GM21723 (cell line): ENCODE measurements around the gene ZNG1A.
A peak's percentile ranks its signal among the peaks of the same experiment; 100 is the strongest.
"Not testable (repeated sequence)": the region's sequence is repeated elsewhere in the genome, so short reads cannot be mapped to it uniquely, and the experiment has no call there.

Source experiments
- ATAC-seq: cut with Tn5 transposase; IDR thresholded peaks from one replicate; pipeline ENCODE4 v1.9.1; 2021; ENCODE audit warnings: mild to moderate bottlenecking, moderate library complexity; ENCODE audit not compliant: unreplicated experiment

Gene ZNG1A

DNA sequence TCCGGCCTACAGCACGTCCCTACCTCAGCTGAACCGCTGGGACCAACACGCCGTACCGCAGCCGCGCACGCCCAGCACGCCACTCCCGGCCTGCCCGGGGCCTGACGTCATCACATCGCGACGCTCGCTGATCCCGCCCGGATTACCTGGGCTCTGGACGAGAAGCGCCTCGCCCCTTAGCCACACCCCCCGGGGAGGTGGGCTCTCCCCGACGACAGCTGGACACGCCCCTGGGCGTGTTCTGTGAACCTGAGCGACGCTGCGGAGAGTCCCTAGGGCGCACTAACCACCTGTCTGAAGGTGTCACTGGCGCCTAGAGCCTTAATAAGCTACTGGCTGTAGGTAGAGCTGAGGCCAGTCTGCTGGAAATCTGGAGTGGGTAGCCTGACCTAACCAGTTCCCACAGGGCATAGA, at the start of gene ZNG1A:
Gene ZNG1A, minus strand, starts transcription at position 87 of the 414 bp plus-strand sequence. CDS start 87 bp downstream, outside the sequence.
- ATAC-seq = not testable (repeated sequence)

DNA sequence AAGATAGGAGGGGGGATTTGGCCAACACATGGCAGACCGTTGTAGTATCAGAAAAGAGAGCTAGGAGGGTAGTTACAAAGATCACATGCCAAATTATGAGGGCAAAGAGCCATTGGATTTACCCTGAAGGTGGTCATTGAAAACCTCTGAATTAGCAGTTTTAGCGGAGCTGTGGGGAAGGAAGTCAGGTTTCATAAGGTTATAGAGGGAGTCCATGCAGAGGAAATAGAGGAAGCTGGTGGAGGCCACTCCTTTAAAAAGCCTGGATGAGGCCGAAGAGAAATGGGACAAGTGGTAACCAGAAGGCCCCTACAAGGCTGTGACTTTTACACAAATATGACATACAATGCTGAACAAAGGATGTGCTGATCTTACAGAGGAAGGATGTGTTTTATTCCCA, 49.0 kb upstream of the ZNG1A start:
- ATAC-seq = no peak

DNA sequence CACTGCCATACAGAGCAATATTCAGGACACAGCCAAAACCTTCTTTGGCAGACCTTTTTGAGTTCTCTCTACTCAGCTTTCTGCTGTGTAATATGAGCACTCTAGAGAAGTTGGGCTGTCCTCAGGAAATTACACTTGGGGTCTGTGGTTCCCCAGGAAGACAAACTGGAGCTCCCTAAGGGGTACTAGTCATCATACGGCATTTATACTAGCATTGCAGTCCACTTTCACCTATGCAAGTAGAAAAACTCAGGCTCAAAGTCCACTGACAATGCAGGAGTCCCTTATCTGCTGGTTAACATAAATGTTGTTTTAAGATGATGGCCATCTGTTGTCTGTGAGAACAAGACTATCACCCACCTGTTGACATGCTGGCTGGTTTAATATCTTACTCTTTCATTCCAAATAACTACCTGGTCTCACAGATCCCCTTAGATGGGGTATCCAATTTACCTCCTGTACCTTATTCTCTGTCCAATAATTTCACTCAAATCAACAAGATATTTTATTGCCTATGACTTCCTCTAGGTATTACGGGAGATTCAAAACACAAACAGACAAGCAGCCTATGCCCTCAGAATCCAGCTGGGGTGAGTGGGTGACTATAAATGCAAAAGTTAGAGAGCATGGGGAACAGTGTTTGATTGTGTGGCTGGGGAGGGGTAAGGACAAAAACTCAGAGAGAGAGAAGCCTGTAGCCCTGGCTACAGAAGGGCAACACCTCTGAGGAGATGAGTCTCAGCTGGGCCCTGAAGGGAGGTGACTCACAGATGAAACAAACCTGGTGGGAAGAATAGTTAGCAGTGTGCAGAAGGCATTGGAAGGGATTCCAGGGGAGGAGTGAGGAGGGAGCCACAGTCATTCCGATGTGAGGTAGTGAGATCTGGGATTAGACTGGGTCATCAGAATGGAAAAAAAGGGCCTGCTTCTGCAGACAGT, 46.0 kb upstream of the ZNG1A start:
- ATAC-seq = no peak

DNA sequence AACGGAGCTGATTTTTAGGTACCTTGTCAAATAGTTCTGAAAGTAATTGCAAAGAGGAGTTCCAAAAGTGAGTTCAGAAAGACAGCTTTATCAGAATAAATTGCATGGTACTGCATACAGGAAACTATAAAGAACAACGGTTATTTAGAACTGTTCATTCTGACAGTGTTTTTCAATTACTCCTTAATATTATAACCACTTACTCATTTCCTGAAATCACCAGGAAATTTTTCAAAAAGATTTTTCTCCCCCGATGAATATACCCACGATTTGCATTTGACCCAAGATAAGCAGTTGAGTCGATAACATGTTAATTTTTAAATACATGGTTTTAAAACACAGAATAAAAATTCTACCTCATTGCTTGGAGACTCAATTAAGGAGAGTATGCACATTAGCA, 45.2 kb upstream of the ZNG1A start:
- no peak for ATAC-seq

DNA sequence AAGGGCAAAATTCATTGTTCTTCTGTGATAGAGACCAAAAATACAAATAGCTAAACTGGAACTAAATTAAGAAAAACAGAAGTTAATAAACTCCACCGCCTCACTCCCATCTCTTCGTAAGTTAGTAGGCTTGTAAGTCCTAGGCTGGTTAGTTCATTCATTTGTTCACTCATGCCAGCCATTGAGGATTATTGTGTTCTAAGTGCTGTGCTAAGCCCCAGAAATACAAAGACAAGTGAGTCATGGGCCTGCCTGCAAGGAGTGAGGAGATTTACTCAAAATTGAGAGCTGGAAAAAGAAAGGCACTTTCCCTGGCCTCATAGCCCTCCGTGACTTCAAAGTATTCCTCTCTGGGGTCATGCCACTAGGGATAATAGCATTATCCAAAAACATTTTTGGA, 44.3 kb upstream of the ZNG1A start:
- no peak for ATAC-seq

DNA sequence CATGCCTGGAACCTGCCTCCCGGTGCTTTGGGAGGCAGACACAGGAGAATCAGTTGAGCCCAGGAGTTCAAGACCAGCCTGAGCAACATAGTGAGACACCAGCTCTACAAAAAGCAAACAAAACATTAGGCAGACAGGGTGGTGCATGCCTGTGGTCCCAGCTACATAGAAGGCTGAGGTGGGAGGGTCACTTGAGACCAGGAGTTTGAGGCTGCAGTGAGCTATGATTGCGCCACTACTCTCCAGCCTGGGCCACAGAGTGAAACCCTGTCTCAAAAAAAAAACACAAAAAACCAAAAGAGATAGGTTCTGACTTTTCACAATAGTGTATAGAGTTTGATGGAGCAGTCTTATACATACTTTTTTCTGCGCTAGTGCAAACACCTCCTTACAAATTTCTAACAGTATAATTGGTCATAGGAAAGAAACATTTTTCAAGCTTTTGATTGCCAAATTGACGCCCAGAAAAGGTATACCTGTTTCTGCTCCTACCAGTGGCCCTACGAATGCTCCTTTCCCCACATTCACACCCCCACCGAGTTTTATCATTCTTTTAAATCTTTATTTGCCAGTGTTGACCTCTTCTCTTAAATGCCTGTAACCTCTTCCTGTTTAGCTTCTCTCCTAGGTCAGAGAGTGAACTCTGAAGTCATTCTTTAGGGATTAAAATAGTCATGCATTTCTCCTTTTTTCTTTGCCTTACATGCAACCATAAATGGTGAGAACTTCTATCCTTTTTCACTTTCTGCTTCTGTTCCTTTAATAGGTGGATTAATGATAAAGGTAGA, 43.3 kb upstream of the ZNG1A start:
- no peak for ATAC-seq

DNA sequence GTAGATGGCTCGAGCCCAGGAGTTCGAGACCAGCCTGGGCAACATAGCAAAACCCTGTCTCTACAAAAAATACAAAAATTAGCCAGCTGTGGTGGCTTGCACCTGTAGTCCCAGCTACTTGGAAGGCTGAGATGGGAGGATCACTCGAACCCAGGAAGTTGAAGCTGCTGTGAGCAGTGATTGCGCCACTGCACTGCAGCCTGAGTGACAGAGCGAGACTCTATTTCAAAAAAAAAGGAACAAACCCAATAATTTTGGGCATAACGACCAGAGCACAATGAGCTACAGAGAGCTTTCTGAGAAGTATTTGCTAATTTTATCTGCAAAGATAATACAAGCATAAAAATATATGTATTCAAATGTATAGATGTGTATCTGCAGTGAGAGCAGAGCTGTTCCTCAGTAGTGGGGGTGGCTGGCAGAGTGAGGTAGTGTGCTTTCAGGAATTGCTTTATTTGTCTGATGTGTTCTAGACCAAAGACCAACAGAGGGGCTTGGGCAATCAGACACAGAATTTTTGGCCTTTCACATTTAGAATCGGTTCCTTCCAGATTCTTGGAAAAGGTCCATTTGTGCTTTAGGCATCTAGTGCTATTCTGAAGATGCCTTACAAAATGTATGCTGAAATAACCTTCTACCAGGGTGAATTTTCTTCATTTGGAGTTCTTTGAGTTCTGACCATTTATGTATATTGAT, 41.0 kb upstream of the ZNG1A start:
- no peak for ATAC-seq

DNA sequence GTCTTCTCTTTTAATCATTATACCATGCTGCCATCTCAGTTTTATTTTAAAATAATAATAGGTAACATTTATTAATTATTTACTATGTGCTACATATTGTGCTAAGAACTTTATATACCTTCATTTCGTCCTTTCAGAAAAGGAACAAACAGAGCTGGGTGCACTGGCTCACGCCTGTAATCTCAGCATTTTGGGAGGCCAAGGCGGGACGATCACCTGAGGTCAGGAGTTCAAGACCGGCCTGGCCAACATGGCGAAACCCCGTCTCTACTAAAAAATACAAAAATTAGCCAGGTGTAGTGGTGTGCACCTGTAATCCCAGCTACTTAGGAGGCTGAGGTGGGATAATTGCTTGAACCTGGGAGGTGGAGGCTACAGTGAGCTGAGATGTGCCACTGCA, 40.2 kb upstream of the ZNG1A start:
- not testable (repeated sequence) for ATAC-seq

DNA sequence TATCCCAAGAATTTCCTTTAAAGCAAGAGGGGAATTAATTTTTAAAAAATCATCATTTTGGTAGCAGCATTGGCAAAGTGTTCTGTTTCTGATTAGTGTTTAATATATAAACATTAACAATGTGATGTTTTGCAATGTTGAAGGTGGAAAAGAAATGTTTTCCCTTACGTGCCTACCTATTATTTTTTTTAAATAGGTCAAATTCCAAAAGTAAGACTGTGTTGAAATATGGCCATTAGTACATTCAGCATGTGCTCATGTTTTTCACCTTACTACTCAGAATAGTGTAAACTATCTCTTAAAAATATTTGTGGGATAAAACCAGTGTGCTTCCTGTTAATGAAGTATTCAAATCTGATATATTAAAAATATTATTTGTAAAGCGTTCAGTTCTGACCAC, 39.1 kb upstream of the ZNG1A start:
- no peak for ATAC-seq

DNA sequence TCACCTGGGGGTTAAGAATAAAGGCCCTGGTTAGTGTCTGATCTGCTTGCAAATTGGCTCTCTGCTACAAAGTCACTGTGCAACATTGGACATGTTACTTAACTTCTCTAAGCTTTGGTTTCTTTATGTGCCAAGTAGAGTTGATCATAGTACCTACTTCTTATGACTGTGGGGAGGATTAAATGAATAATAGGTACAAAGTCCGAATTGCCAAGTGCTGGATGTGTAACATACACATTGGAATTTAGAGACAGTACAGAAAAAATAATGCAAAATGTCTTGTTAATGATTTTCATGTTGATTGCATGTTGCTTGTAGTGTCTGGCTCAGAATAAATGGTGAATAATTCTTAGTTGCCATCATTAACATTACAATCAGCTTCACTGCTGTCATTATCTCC, 38.0 kb upstream of the ZNG1A start:
- no peak for ATAC-seq

DNA sequence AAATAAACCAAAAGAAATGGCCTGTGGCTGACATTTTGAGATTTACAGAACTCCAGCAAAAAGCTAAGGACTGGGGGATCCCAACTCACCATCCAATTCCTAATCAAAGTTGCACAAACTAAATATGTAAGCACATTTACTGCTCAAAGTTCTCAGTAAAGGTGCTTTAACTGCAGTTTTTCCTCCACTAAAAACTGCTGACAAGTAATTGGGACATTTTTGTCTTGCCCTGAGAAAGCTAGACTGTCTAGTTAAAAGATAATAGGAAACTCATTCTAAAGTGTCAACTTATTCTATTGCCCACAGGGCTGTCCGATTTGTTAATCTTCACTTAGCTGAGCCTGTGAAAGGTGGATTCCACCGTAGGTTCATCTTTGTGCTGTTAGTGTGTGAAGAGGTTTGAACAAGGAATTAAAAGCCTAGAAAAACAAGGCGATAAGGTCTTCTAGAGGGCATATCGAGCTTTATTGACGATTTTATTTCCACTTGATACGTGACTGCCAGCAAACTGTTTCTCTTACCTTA, 36.8 kb upstream of the ZNG1A start:
- no peak for ATAC-seq

DNA sequence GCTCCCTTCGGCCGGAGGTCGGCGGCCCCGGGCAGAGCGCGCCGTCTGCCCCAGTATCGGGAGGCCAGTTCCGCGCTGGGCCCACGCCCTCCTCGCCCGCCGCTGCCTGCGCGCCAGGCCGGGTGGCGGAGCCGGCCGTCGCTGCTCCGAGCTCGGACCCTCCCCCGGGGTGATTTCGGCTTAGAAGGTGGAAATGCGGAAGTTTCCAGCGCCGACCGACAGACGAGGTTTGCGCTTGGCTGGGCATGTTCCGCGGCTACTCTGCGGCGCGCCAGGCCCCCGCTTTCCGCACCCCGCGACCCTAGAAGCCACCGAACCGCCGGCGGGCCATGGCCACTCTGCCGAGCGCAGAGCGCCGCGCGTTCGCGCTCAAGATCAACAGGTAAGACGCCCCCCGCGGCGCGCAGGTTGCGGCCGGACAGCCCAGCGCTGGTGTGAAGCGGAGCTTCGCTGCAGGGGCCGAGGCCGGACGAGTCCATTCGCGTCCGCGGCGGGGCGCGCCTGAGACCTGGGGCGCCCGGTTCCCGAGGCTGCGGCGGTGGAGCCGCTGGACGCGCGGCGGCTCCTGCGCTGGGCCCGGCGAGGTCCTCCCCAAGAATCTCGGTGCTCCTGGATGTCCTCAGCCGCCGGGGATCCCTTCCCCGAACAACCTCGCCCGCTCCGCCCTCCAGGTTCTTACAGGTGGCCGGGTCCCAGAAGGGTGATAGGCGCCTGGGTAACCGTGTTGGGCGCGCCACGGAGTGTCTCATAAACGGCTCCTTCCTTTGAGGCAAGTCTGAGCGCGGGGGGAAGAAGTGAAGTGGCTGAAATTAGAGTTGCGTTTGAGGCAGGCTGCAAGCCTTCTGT, 36.0 kb upstream of the ZNG1A start, which contains the start of gene DOCK8:
Gene DOCK8, plus strand, starts transcription at position 218 of the 846 bp plus-strand sequence. Its CDS starts 112 bp downstream, at position 330.
- peak; percentile 95 for ATAC-seq

DNA sequence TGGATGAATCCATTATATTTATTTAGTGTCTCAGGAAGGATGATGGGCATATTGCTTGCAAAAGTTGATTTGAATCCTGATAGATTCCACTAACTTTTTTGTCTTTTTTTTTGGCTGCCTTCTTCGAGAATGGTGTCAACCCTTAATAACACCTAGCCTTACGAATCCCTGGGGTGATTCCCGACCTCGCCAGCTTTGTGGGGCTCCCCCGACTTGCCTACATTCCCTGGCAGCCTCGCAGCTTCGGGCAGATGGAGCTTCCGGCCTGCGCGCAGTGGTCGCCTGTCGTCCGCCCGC, 35.4 kb upstream of the ZNG1A start:
- no peak for ATAC-seq

DNA sequence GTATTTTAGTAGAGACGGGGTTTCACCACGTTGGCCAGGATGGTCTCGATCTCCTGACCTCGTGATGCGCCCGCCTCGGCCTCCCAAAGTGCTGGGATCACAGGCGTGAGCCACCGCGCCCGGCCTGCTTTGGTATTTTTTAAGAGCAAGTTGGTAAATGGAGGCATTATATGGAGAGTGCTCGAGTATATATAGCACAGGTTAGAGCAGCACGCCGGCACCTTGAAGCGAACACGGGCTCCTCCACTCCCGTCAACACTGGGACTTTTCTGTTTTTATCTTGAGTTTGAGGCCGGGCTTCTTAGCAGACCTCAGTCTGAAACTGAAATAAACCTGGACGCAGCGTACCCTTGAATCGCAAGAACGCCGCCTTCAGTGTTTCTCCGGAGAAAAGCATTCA, 35.0 kb upstream of the ZNG1A start:
- not testable (repeated sequence) for ATAC-seq

DNA sequence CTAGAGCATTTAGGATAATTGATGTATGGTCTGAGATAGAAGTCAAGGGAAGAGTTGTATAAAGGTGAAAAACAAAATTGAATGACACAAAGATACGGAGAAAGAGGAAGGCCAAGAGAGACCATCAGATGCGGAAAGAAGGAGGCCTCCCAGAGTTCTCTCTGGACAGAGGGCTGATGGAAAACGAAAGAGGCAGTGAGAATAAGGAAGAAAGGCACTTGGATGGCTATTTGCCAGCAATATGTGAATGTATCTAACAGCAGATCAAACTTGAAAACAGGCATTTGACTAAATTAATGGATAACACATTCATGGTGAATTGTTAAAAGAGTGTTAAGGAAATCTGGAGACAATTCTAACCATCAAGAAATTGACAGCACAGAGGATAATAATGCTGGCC, 33.4 kb upstream of the ZNG1A start:
- no peak for ATAC-seq

DNA sequence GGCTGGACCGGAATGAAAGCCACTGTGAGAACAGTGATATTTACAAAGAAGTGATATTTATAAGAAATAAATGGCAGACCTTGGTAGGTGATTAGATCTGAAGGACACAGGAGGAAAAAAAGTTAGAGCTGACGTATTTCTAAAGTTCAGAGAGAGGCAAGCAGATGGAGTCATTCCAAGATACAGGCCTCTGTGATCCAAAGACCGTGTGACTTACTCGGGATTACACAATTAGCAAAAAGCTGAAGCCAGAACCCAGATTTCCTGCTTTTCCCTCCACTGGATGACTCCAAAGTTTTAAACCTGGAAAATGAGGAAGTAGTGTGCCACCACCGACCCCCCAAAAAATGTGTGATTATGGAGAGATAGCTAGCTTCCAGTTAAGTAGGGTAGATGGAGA, 32.7 kb upstream of the ZNG1A start:
- ATAC-seq = no peak

DNA sequence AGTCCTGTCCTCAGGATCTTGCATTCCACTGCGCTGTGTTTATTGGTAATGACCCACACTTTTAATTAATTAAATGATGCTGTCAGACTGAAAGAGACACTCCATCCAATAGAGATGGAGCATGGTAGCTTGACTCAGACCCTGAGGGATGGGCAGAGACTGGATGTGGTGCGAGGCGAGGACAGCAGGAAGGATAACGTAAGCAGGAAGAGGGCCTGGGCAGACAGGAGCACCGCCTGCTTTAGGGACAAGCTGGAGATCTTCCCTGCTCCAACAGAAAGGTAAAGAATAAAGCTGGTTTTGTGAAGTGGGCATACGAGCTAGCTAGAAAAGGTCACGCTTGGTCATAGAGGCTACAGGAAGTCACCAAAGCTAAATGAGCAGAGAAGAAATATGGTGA, 32.2 kb upstream of the ZNG1A start:
- ATAC-seq = no peak

DNA sequence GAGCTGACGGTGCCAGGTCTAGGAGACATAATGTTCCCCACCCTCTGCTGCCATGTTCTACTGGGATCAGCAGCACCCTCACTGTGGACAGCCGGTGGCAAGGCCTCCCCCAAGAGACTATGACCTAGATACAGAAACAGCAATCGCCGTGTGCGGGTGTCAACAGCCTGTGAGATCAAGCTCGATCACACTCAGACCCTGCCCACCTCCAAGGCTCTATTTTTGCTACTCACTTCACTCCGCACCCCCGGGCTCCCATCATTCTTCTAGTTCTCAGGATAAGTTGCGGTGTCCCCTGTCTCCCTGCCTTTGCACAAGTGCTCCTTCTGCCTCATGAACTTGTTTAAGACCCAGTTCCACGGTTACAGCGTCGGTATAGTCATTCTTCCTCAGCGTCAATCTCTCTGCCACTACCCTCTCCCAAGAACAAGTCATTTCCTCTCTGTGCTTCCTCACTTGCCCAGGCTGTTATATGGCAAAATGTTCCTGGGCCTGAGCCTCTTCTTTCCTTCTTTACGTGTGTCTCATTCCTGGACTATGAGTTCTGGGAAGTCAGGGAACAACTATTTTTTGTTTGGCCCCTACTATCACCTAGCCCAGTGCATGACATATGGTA, 30.4 kb upstream of the ZNG1A start:
- ATAC-seq = no peak

DNA sequence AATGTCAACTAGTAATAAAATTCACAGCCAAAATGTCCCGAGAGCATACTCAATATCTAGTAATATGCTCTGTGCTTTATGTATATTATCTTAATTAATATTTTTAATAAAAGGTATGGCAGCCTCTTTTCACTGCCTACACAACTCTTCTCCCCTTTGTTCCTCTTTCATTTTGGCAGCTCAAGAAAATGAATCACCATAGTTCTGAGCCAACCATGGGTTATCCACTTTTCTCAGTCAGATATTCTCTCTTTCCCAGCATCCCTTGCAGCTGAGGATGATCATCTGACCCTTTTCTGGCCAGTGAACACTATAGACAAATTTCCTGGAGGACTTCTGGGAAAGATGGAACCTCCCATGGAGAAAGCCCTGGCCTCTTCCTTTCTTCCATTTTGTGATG, 27.6 kb upstream of the ZNG1A start:
- no peak for ATAC-seq

DNA sequence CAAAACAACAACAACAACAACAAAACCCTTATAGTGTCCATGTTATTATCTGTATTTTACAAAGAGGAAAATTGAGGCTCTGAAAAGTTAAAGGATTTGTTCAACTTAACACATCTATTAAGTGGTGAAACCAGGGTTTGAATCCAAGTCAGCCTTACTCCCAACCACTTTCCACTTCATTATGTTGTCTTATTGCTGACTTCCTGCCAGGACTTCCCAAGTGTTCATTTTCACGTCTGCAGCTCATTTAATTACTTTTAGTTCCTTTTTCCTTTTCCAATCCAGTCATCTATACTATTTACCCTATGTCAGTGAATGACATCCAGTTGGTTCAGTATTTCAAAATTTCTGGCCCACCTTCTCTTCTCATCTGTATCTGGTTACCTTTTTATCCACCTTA, 20.7 kb upstream of the ZNG1A start:
- ATAC-seq = not testable (repeated sequence)
